WI38 (cell line): Measurements from ENCODE around the gene FBXO11.

ENCODE experiments used
- H3K4me3 ChIP-seq: 2 replicates; pipeline ENCODE4 v1.5.1; 2011; ENCODE audit warnings: low read depth, mild to moderate bottlenecking, control low read depth, low read length
- TF ChIP-seq, protein P1 (sequence below): IDR thresholded peaks from 2 replicates; pipeline ENCODE4 v1.5.1; 2012; ENCODE audit warnings: low read depth, mild to moderate bottlenecking, control low read depth, low read length

Gene FBXO11

DNA sequence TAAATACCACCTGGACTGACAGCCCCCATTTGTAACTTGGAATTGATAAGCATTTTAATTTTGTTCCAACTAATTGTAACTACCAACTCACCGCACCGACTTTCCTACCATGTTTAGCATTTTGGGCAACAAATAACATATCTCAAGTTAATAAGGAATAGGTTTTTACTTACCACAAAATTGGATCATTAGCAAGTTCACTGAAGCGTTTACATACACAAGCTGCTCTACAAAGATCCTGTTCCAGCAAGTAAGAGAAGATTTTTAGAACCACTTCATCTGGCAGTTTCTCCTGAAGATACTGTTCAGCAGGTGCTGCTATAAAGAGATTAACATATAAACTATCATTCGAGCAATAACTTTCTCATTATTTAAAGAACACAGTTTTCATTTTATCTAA lies 67.6 kb downstream of the FBXO11 start:
- no peak overlapping the region for H3K4me3 ChIP-seq
- TF ChIP-seq, protein P1, sequence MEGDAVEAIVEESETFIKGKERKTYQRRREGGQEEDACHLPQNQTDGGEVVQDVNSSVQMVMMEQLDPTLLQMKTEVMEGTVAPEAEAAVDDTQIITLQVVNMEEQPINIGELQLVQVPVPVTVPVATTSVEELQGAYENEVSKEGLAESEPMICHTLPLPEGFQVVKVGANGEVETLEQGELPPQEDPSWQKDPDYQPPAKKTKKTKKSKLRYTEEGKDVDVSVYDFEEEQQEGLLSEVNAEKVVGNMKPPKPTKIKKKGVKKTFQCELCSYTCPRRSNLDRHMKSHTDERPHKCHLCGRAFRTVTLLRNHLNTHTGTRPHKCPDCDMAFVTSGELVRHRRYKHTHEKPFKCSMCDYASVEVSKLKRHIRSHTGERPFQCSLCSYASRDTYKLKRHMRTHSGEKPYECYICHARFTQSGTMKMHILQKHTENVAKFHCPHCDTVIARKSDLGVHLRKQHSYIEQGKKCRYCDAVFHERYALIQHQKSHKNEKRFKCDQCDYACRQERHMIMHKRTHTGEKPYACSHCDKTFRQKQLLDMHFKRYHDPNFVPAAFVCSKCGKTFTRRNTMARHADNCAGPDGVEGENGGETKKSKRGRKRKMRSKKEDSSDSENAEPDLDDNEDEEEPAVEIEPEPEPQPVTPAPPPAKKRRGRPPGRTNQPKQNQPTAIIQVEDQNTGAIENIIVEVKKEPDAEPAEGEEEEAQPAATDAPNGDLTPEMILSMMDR = no peak

DNA sequence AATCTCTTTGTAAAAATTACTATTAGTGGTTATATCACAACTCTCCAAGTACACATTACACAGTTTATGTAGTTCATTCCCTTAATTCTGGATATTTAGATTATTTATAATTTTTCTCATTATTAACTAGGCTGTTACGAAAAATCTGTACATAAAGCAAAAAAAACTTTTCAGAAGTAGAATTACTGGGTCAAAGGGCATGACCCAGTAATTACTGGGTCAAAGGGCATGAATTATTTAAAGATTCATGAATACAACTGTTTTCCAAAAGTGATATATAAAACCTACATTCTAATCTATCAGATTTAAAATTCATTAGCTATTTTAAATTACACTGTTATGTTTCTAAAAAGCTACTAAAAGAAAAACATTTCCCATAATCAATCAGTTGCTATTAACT lies 68.0 kb downstream of the FBXO11 start:
- no peak overlapping the region for H3K4me3 ChIP-seq
- TF ChIP-seq, protein P1 = no peak

DNA sequence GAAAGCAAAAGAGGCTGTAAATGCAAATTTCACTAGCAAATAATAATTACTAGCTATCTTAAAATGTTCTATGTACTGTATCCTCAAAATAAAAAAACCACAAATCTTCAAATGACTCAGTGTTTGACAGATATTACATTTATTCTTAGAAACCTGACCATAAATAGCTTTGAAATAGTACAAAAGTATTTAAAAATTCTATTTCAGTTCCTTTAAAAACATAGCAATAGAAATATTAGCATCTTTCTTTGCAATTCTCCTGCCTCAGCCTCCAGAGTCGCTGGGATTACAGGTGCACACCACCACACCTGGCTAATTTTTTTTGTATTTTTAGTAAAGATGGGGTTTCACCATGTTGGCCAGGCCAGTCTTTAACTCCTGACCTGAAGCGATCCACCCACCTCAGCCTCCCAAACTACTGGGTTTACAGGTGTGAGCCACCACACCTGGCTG lies 72.8 kb downstream of the FBXO11 start:
- no peak overlapping the region for H3K4me3 ChIP-seq
- TF ChIP-seq, protein P1 = no peak

DNA sequence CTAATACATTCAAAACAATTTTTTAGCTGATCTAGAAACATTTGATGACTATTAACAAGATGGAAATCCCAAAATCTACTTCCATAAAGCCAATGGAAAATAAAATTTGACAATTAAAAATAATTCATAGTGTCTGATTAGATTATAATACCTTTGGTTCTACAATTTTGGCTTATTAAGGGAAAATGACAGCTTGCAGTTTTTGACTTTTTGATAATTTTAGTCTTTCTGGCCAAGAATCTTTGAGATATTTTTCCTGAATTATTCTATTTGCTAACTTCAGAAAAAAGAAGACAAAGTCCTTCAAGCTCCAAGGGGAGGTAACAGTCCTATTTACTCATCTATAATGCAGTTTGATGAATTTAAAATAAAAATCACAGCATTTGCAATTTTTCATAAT lies 83.8 kb downstream of the FBXO11 start:
- H3K4me3 ChIP-seq = no peak overlapping the region
- TF ChIP-seq, protein P1 = no peak

DNA sequence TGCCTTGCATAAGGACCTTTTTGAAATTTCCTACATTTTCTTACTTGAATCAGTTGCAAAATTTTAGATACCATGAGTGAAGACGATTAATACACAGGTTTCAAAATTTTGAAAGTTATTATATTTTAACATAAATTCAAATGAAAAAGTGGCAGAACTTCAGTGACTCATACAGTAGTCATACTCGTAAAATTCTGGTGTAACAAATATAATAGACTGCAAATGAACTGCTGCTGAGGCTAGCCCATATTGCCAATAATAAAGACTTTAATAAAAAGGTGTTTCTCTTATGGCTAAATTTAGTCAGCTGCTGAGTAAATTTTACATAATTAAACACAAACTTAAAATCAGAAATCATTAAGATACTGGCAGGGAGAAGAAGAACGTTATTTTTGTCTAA lies 86.5 kb downstream of the FBXO11 start:
- TF ChIP-seq, protein P1 = no peak
- no peak overlapping the region for H3K4me3 ChIP-seq

DNA sequence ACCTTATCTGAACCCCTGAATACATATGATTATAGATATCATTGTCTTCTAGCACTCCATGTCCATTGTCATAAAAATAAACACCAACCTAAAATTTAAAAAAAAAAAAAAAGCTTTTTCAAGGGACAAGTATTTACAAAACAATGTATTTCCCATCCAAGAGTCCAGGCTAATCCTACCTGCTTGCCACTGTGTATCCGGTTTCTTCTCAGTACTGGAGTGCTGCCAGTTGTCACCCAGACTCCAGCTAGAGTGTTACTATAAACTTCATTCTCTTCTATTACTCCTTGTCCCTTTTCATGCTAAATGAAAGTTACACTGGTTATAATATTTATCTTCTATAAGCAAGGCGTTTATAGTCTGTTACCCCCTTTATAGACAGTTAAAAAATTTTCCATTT lies 87.5 kb downstream of the FBXO11 start:
- no peak overlapping the region for H3K4me3 ChIP-seq
- TF ChIP-seq, protein P1 = no peak

DNA sequence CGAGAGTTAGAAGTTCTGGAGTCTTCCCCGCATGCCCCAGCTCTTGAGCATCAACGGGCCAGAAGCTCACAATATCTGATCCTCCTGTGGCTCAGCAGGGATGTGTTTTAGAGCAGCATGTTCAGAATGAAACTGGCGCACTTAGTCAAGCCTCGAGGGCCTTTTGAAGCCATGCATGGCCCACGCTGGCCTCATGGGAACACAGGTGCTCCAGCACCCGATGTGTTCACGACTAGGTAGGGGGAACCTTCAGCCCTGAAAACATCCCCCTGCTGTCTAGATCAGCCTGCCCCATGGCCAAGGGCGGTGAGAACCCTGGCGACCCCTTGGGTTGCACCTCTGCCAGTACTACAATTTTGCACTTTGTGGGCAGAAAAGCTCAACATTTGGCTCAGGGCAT lies 90.5 kb downstream of the FBXO11 start:
- TF ChIP-seq, protein P1 = no peak
- H3K4me3 ChIP-seq = no peak overlapping the region
